ENCODE data around the gene NCBP3.

DNA sequence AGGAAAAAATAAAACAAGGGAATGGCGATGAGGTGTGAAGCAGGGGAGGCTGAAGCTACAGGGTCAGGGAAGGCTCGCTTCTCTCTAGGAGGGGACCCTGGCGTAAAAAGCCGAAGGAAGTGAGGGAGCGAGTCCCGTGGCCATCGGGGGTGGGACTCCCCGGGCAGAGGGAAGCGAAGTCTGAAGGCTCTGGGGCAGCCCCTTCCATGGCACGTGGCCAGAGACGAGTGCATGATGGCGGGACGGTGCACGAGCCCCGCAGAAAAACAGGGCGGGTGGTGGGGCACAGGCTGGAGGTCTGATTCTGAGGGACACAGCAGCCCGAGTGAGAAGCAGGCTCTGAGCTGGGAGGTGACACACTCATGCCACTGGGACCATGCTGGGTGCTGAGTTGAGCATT lies 21.1 kb upstream of the NCBP3 start:
- TF ChIP-seq, protein P1, sequence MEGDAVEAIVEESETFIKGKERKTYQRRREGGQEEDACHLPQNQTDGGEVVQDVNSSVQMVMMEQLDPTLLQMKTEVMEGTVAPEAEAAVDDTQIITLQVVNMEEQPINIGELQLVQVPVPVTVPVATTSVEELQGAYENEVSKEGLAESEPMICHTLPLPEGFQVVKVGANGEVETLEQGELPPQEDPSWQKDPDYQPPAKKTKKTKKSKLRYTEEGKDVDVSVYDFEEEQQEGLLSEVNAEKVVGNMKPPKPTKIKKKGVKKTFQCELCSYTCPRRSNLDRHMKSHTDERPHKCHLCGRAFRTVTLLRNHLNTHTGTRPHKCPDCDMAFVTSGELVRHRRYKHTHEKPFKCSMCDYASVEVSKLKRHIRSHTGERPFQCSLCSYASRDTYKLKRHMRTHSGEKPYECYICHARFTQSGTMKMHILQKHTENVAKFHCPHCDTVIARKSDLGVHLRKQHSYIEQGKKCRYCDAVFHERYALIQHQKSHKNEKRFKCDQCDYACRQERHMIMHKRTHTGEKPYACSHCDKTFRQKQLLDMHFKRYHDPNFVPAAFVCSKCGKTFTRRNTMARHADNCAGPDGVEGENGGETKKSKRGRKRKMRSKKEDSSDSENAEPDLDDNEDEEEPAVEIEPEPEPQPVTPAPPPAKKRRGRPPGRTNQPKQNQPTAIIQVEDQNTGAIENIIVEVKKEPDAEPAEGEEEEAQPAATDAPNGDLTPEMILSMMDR (IDR thresholded peaks at IDR 0.05) = no peak
- no peak for TF ChIP-seq POLR2A (IDR thresholded peaks at IDR 0.05)
